ENCODE measurements around the gene TTC7B.

Gene TTC7B

DNA sequence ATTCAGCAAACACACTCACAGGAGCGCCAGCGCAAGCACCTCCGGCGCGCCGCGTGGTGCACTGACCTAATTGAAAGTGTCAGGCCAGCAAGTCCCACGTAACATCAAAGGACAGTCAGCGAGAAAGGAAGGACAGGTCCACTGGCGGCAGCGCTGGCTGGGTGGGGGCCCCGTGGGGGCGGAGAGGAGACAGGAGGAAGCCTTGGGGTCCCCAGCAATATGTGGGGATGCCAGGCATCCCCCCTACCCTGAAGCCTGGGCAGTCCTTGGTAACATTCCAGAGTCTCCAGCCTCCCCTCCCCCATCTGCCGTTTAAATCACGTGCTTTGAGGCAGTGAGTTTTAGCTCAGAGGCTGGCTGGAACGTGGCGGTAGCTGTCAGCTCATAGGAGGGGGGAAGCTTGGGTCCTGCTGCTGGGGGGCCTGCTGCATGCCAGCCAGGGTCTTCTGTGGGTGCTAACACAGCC is 260.2 kb downstream of the TTC7B start:
- DNase-seq = no peak

DNA sequence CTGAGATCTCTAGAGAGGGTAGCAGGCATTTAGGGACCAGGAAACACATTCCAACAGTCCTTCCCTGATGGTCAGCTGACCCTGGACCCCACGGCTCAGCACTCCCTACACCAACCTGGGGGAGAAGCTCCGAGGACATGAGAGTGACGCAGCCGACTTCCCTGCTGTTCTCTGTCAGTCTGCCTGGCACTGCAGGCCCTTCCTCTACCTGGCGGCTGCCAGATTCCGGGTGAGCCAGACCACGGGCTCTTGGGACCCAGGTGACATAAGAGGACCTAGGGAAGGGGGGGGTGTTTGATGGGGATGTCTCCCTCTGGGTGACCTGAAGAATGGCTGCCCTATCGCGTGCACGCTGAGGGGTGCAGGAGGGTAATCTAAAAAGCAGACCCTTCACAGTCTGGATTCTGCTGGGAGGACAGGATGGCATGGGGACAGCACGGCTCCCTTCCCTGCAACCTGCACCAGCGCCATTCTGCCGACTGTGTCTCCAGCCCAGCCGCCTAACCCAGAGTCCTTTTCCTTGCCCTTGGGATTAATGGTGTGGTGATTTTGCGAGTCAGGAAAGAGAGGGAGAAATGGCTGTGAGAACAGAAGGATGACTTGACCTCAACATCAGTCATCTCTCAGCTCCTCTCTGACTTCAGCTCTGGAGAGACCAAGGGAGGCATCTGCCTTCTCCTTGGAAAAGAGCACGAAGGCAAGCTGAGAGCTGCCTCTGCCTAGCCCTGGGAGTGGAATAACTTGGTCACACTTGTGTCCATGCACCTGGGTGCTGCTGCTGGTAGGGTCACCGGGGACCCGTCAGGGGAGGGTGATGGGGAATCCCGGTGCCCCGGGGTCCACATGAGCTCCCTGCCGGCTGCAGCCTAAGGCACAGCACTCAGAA is 260.9 kb downstream of the TTC7B start:
- DNase-seq = no peak

DNA sequence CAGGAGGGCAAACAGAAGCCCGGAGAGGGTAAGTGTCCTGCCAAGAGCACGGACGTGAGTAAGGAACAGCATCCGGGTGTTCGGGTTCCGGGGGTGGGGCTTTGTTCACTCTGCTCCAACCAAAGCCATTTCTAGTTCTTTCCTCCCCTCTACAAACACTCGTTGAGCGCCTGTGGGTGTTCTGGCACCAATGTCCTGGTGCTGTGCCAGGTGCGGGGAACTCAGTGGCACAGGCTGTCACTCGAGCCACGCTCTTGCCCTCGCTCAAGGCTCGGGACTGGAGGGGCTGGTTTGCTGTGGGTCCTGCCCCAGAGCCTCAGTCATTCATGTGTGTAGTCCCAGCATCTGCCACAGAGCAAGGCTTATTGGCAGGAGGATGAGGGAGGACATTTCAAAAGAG is 261.9 kb downstream of the TTC7B start:
- no peak for DNase-seq

GRCh38 chr14:90553921-90554336 is 262.3 kb downstream of the TTC7B start:
- DNase-seq = no peak

GRCh38 chr14:90553298-90553920 is 262.8 kb downstream of the TTC7B start:
- DNase-seq = no peak

DNA sequence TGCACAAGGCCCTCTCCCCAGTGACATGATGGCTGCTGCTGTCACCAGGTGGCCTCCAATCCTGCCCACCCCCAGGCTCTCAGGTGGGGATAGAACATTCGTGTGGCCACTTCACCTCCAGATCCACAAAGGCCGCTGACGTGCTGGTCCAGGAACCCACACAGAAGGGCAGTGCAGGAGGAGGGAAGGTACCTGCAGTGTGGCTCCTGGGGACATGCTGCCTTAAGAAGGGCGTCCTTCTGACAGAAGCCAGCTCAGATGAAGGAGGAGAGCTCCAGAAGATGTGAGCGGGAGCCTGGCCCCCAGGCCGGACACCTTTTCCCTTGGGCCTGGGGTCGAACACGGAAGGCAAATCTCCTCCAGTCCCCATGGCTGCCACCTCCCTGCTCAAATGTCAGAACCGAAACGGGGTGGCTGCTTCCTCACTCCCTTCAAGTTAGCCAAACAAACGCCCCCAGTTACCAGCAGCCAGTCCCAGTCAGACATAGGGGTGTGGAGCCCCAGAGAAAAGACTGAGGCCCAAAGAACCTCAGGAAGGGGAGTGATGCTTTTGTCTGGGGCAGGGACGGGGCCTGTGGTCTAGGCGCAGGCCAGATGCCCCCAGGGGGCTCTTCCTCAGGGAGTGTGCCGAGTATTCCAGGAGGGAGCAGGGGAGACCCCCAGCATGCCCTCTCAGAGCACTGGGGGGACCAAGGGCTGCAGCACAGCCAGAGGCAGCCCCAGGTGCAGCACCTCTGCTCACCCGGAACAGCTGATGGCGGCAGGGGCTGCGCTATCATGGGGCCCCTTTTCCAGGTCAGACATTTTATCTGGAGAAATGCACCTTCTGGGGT is 263.5 kb downstream of the TTC7B start:
- DNase-seq = no peak

DNA sequence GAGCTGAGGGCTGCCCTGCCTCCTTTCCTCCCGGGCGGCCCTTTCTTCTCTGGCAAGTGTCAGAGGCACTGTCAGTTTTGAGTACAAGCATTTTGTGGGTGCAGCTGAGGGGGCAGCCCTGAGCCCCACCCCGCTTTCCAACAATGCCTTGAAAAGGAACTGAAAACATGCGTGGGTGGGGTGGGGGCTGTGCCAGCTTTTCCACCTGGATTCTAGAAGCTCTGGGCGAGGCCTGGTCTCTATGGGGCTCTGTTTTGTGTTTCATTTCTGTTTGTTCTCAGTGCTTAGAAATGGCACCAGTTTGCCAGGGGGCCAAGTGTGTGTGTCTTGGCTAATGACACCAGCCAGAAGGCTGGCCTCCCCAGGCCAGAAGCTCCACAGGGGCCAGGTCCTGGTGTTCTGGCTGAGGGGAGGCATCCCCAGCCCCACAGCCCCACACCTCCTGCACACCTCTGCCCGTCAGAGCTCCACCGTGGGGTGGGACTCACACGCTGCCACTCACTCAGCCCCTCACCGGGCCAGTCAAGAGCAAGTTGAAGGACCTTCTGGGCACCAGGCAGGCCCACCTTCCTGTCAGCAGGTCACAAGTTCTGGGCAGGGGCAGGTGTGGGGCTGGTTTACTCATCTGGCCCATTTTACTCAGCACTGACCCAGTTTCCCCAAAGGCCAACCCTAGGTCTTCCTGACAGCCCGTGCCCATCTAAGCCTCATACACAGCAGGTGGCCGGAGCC is 264.3 kb downstream of the TTC7B start:
- DNase-seq = no peak

- DNase-seq = no peak
Measured at GRCh38 chr14:90551070-90551704, 265.0 kb downstream of the TTC7B start.

GRCh38 chr14:90549794-90550641 is 266.2 kb downstream of the TTC7B start:
- DNase-seq = no peak

DNA sequence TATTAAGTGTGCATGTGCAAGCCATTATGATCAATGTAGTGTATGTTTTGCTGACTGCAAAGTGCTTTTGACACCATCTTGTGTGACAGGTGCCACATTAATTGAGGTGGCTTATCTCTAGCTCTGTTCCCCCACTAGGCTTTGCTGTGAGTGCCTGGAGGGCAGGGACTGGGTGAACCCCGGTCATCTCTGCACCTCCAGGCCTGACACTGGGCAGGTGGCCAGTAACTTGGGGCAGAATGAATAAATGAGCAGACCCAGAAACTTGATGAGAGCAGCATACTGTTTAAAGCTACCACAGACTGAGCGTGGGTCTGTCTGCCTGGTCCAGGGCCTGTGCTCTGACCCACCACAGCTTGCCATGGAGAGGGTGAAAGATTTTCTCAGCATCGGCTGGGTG is 267.8 kb downstream of the TTC7B start:
- DNase-seq = no peak

GRCh38 chr14:90547968-90548367 is 268.3 kb downstream of the TTC7B start:
- DNase-seq = no peak

DNA sequence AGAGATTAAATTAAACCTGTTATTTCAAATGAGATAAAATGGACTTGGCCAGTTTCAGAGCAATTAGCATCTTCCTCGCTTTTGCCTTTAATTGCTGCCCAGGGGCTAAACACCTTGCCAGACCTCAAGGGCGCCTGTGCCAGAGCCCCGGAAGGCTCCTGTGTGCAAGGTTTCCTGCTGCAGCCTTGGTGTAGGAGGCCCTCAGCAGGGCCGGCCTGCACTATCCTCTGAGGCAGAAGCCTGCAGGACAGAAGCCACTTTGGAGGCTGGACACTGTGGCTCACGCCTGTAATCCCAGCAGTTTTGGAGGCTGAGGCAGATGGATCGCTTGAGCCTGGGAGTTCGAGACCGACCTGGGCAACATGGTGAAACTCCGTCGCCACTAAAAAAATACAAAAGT is 269.0 kb downstream of the TTC7B start:
- DNase-seq = no peak

GRCh38 chr14:90546767-90547166 is 269.5 kb downstream of the TTC7B start:
- DNase-seq = no peak

DNA sequence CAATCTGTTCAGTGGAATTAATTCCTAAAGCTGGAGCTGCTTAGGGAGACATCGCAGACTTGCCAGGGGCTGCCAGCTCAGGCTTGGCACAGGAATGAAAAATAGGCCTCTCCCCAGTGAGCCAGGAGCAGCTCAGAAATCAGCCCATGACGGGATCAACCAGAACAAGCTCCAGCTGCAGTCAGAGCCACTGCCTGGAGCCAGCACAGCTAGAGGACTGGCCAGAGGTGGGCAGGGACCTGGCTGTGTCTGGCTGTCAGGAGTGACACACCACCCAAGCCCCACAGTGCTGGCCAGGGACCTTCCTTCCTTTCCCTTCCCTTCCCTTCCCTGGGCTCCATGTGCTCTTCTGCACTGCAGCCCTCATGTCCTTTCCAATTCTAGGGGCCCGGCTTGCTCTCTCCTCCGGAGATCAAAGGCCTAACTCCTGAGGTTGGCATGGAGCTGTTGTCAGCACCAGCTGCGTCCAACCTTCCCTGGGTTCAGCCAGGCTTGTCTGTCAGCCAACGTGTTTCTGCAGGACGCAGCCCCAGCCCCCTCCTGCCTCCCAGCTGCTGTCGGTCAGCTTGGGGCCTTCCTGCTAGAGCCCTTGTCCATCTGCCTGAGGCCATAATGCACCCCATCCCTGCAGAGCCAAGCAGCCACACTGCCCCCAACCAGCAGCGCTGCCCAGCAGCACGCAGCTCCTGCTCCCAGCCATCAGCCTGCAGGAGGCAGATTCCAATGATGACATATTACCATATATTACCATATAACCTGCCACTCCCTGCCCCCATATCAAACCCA is 270.1 kb downstream of the TTC7B start:
- DNase-seq = no peak

DNA sequence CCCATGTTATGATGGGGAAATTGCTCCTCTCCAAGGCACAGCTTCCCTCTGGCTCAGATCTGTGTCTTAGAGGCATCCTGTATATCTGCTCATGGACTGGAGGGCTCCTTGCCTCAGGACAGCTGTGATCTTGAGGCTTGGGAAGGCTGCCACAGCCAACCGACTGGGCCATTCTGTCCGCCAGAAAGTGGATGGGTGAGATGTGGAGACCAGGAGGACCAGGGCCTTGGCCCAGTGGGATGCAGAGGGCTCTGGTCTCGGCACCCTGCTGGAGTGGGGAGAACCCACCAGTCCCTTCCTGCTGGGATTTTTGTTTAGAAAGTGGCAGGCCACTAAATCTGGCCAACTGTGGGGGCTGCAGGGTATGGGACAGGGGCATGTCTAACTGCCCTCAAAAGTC is 270.8 kb downstream of the TTC7B start:
- no peak for DNase-seq

GRCh38 chr14:90544971-90545370 is 271.3 kb downstream of the TTC7B start:
- DNase-seq = no peak

GRCh38 chr14:90544566-90544965 is 271.7 kb downstream of the TTC7B start:
- DNase-seq = no peak

GRCh38 chr14:90543876-90544275 is 272.4 kb downstream of the TTC7B start:
- DNase-seq = no peak

DNA sequence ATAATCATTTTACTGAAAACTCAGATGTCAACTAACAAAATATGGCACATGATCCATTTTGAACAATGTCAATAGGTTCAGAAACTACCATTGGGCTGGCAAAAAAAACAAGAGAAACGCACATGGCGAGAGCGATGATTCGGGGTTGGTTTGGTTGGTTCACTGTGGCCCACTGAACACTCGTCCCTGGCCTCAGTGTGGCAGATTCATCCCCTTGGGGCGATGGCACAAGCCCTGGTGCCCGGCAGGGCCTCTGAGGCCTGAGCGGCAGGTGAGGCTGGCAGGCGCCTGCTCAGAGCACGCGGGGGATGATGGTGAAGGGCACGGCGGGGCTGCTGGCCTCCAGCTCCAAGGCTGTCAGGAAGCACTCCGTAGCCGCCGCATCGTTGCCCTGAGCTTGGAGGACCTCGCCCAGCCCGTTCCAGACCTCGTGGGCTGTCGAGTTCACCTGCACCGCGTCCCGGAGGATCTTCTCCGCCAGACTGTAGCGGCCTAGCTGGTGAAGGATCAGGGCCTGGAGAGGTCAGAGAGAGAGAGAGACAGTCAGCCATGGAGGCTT is 275.1 kb downstream of the TTC7B start:
- no peak for DNase-seq

GRCh38 chr14:90540437-90540836 is 275.8 kb downstream of the TTC7B start:
- no peak for DNase-seq
